Dendritic cell treated with granulocyte-macrophage colony-stimulating factor and Interleukin-4, amounts not matched to agents 40 ng/mL and 50 ng/mL, for 4 days (primary cell): ENCODE data around the gene VPS8.
A peak's percentile ranks its signal among the peaks of the same experiment; 100 is the strongest.

Experiments
- H3K27ac Mint-ChIP-seq: one replicate; pipeline ENCODE4 v1.8.0; 2022; ENCODE audit warnings: mild to moderate bottlenecking, mixed read lengths
- H3K27me3 Mint-ChIP-seq: one replicate; pipeline ENCODE4 v1.8.0; 2022; ENCODE audit warnings: mild to moderate bottlenecking, mixed read lengths
- H3K36me3 Mint-ChIP-seq: one replicate; pipeline ENCODE4 v1.8.0; 2022; ENCODE audit warnings: low read depth, mixed read lengths
- H3K4me1 Mint-ChIP-seq: one replicate; pipeline ENCODE4 v1.8.0; 2022; ENCODE audit warnings: low read depth, mixed read lengths
- H3K4me3 Mint-ChIP-seq: one replicate; pipeline ENCODE4 v1.8.0; 2022; ENCODE audit warnings: mild to moderate bottlenecking, moderate library complexity, mixed read lengths
- H3K9me3 Mint-ChIP-seq: one replicate; pipeline ENCODE4 v1.8.0; 2022; ENCODE audit warnings: mixed read lengths
- intact Hi-C: fragments of 100-400 bp; cut with micrococcal nuclease; formaldehyde crosslinking; loops from one replicate; pipeline ENCODE4 v1.15.0; 2022

The VPS8 gene

GRCh38 chr3:184825121-184825820 lies 13.3 kb downstream of the VPS8 start:
- Mint-ChIP-seq H3K27me3 (no peaks in the 10 kb centered on the region), H3K4me3 (no peak overlapping the region), H3K36me3 (peaks cover 58% of the 10 kb centered on the region), H3K4me1 (peaks cover 18% of the 10 kb centered on the region), H3K27ac (no peak overlapping the region), H3K9me3 (no peaks in the 10 kb centered on the region)
- intact Hi-C loops, result no loop called here

GRCh38 chr3:184827572-184827971 lies 15.6 kb downstream of the VPS8 start:
- Mint-ChIP-seq H3K27me3 (no peaks in the 10 kb centered on the region), H3K4me1 (peaks cover 6% of the 10 kb centered on the region), H3K9me3 (peaks cover 16% of the 10 kb centered on the region), H3K27ac (no peak overlapping the region), H3K4me3 (no peak overlapping the region), H3K36me3 (peaks cover 78% of the 10 kb centered on the region)
- intact Hi-C loops, result no loop called here

- intact Hi-C loops, result no loop called here
- no peaks in the 10 kb centered on the region for H3K27me3 Mint-ChIP-seq
- H3K36me3 Mint-ChIP-seq, result peaks cover 98% of the 10 kb centered on the region
- no peak overlapping the region for H3K27ac Mint-ChIP-seq
- H3K9me3 Mint-ChIP-seq, result peaks cover 16% of the 10 kb centered on the region
- no peak overlapping the region for H3K4me3 Mint-ChIP-seq
- H3K4me1 Mint-ChIP-seq, result peaks cover 6% of the 10 kb centered on the region
Observed at GRCh38 chr3:184832044-184832443, 20.1 kb downstream of the VPS8 start.

- H3K4me3 Mint-ChIP-seq, result no peak overlapping the region
- H3K9me3 Mint-ChIP-seq, result peaks cover 16% of the 10 kb centered on the region
- intact Hi-C loops, result no loop called here
- H3K27me3 Mint-ChIP-seq, result no peaks in the 10 kb centered on the region
- no peak overlapping the region for H3K27ac Mint-ChIP-seq
- H3K4me1 Mint-ChIP-seq, result peaks cover 6% of the 10 kb centered on the region
- peaks cover 98% of the 10 kb centered on the region for H3K36me3 Mint-ChIP-seq
Observed at GRCh38 chr3:184832903-184833302, 20.9 kb downstream of the VPS8 start.

- no peaks in the 10 kb centered on the region for H3K27me3 Mint-ChIP-seq
- peaks cover 8% of the 10 kb centered on the region for H3K9me3 Mint-ChIP-seq
- H3K36me3 Mint-ChIP-seq, result peaks cover 74% of the 10 kb centered on the region
- no peak overlapping the region for H3K27ac Mint-ChIP-seq
- H3K4me3 Mint-ChIP-seq, result no peak overlapping the region
- intact Hi-C loops, result no loop called here
- H3K4me1 Mint-ChIP-seq, result peaks cover 10% of the 10 kb centered on the region
Observed at GRCh38 chr3:184836090-184836822, 24.3 kb downstream of the VPS8 start.

- Mint-ChIP-seq H3K4me1 (peaks cover 12% of the 10 kb centered on the region), H3K4me3 (no peak overlapping the region), H3K36me3 (peaks cover 38% of the 10 kb centered on the region), H3K27ac (no peak overlapping the region), H3K9me3 (no peaks in the 10 kb centered on the region), H3K27me3 (no peaks in the 10 kb centered on the region)
- intact Hi-C loops, result no loop called here
Observed at GRCh38 chr3:184842433-184842832, 30.5 kb downstream of the VPS8 start.

- H3K9me3 Mint-ChIP-seq, result no peaks in the 10 kb centered on the region
- H3K27ac Mint-ChIP-seq, result no peak overlapping the region
- H3K36me3 Mint-ChIP-seq, result peaks cover 51% of the 10 kb centered on the region
- intact Hi-C loops, result no loop called here
- no peaks in the 10 kb centered on the region for H3K27me3 Mint-ChIP-seq
- H3K4me3 Mint-ChIP-seq, result no peak overlapping the region
- peaks cover 5% of the 10 kb centered on the region for H3K4me1 Mint-ChIP-seq
Observed at GRCh38 chr3:184845819-184846218, 33.9 kb downstream of the VPS8 start.

GRCh38 chr3:184846496-184846895 lies 34.5 kb downstream of the VPS8 start:
- H3K27ac Mint-ChIP-seq, result no peak overlapping the region
- H3K36me3 Mint-ChIP-seq, result peaks cover 55% of the 10 kb centered on the region
- no peaks in the 10 kb centered on the region for H3K27me3 Mint-ChIP-seq
- intact Hi-C loops, result no loop called here
- no peaks in the 10 kb centered on the region for H3K9me3 Mint-ChIP-seq
- peaks cover 5% of the 10 kb centered on the region for H3K4me1 Mint-ChIP-seq
- H3K4me3 Mint-ChIP-seq, result no peak overlapping the region

- H3K27me3 Mint-ChIP-seq, result no peaks in the 10 kb centered on the region
- peaks cover 61% of the 10 kb centered on the region for H3K36me3 Mint-ChIP-seq
- H3K27ac Mint-ChIP-seq, result no peak overlapping the region
- no peaks in the 10 kb centered on the region for H3K9me3 Mint-ChIP-seq
- no peak overlapping the region for H3K4me3 Mint-ChIP-seq
- peaks cover 5% of the 10 kb centered on the region for H3K4me1 Mint-ChIP-seq
- intact Hi-C loops, result no loop called here
Observed at GRCh38 chr3:184848934-184849333, 37.0 kb downstream of the VPS8 start.

- H3K36me3 Mint-ChIP-seq, result peaks cover 70% of the 10 kb centered on the region
- no peaks in the 10 kb centered on the region for H3K9me3 Mint-ChIP-seq
- no peak overlapping the region for H3K4me3 Mint-ChIP-seq
- intact Hi-C loops, result no loop called here
- peaks cover 5% of the 10 kb centered on the region for H3K4me1 Mint-ChIP-seq
- no peak overlapping the region for H3K27ac Mint-ChIP-seq
- no peaks in the 10 kb centered on the region for H3K27me3 Mint-ChIP-seq
Observed at GRCh38 chr3:184850201-184850600, 38.2 kb downstream of the VPS8 start.

- Mint-ChIP-seq H3K4me3 (no peak overlapping the region), H3K27ac (no peak overlapping the region), H3K27me3 (no peaks in the 10 kb centered on the region), H3K9me3 (no peaks in the 10 kb centered on the region), H3K36me3 (peaks cover 90% of the 10 kb centered on the region), H3K4me1 (no peaks in the 10 kb centered on the region)
- intact Hi-C loops, result no loop called here
Observed at GRCh38 chr3:184857099-184857498, 45.1 kb downstream of the VPS8 start.

- Mint-ChIP-seq H3K27me3 (no peaks in the 10 kb centered on the region), H3K9me3 (no peaks in the 10 kb centered on the region), H3K4me1 (peaks cover 14% of the 10 kb centered on the region), H3K36me3 (peaks cover 91% of the 10 kb centered on the region), H3K27ac (peak overlapping the region; percentile 22), H3K4me3 (no peak overlapping the region)
- intact Hi-C loops, result no loop called here
Observed at GRCh38 chr3:184864000-184864399, 52.0 kb downstream of the VPS8 start.

- no peaks in the 10 kb centered on the region for H3K9me3 Mint-ChIP-seq
- no peak overlapping the region for H3K27ac Mint-ChIP-seq
- peaks cover 10% of the 10 kb centered on the region for H3K4me1 Mint-ChIP-seq
- peaks cover 94% of the 10 kb centered on the region for H3K36me3 Mint-ChIP-seq
- no peak overlapping the region for H3K4me3 Mint-ChIP-seq
- intact Hi-C loops, result no loop called here
- H3K27me3 Mint-ChIP-seq, result no peaks in the 10 kb centered on the region
Observed at GRCh38 chr3:184868477-184868876, 56.5 kb downstream of the VPS8 start.

- no peak overlapping the region for H3K27ac Mint-ChIP-seq
- intact Hi-C loops, result loop anchor here (10.0 kb wide), 1 partner anchor 303 kb away; no protein-coding TSS in a partner anchor
- peaks cover 91% of the 10 kb centered on the region for H3K36me3 Mint-ChIP-seq
- H3K27me3 Mint-ChIP-seq, result no peaks in the 10 kb centered on the region
- no peaks in the 10 kb centered on the region for H3K4me1 Mint-ChIP-seq
- no peaks in the 10 kb centered on the region for H3K9me3 Mint-ChIP-seq
- no peak overlapping the region for H3K4me3 Mint-ChIP-seq
Observed at GRCh38 chr3:184872200-184872599, 60.2 kb downstream of the VPS8 start.
